DND-41 (cell line): ENCODE results near the gene ANKRD6.

Experiments
- ATAC-seq: fragments of 200-7000 bp; cut with Tn5 transposase; 3 replicates; pipeline ENCODE4 v1.9.1; 2021; ENCODE audit warnings: low read depth; ENCODE audit not compliant: insufficient read depth
- DNase-seq: peaks from one replicate; pipeline ENCODE4 v3.0.0-alpha.2; 2020
- H2AFZ ChIP-seq: 2 replicates; pipeline ENCODE4 v1.6.0; 2012; ENCODE audit warnings: low read depth, low read length
- H3K27ac ChIP-seq: 2 replicates; pipeline ENCODE4 v1.5.1; 2012; ENCODE audit warnings: low read length, inconsistent platforms
- H3K27me3 ChIP-seq: fragments of 200-600 bp; sonication (generic); 2 replicates; pipeline ENCODE4 v1.6.0; 2012; ENCODE audit warnings: low read length, mild to moderate bottlenecking, inconsistent platforms; ENCODE audit not compliant: insufficient read depth, poor library complexity
- H3K36me3 ChIP-seq: 2 replicates; pipeline ENCODE4 v1.5.1; 2012; ENCODE audit warnings: low read length, inconsistent platforms; ENCODE audit not compliant: insufficient read depth
- H3K4me1 ChIP-seq: 2 replicates; pipeline ENCODE4 v1.5.1; 2012; ENCODE audit warnings: mild to moderate bottlenecking, low read length; ENCODE audit not compliant: insufficient read depth
- H3K4me2 ChIP-seq: 2 replicates; pipeline ENCODE4 v1.6.0; 2012; ENCODE audit warnings: mild to moderate bottlenecking, moderate library complexity, low read length, inconsistent platforms; ENCODE audit not compliant: insufficient read depth
- H3K4me3 ChIP-seq, 2 experiments: fragments of 200-600 bp in 1 of 2; shearing (Covaris generic) in 1 of 2; 2 replicates each; pipeline ENCODE4 v1.5.1; 2012 to 2016; ENCODE audit warnings: inconsistent platforms in 2 of 2, low read length in 2 of 2, mild to moderate bottlenecking in 2 of 2, low read depth in 1 of 2, moderate library complexity in 1 of 2
- H3K79me2 ChIP-seq: 2 replicates; pipeline ENCODE4 v1.6.0; 2012; ENCODE audit warnings: low read length, inconsistent platforms; ENCODE audit not compliant: insufficient read depth
- H3K9ac ChIP-seq: 2 replicates; pipeline ENCODE4 v1.6.0; 2012; ENCODE audit warnings: low read depth, mild to moderate bottlenecking, inconsistent platforms, low read length, moderate library complexity
- H3K9me3 ChIP-seq: 2 replicates; pipeline ENCODE4 v1.5.1; 2012; ENCODE audit warnings: low read length, moderate library complexity, mild to moderate bottlenecking, inconsistent platforms; ENCODE audit not compliant: insufficient read depth, severe bottlenecking
- H4K20me1 ChIP-seq: 2 replicates; pipeline ENCODE4 v1.6.0; 2012; ENCODE audit warnings: low read length; ENCODE audit not compliant: insufficient read depth
- CTCF ChIP-seq: IDR thresholded peaks from 2 replicates; pipeline ENCODE4 v1.5.1; 2012; ENCODE audit warnings: borderline replicate concordance, low read length, moderate library complexity, mild to moderate bottlenecking; ENCODE audit not compliant: poor library complexity, severe bottlenecking; ENCODE audit errors: extremely low read depth
- EZH2 ChIP-seq: IDR thresholded peaks from 3 replicates; pipeline ENCODE4 v1.6.1; 2012; ENCODE audit warnings: borderline replicate concordance, low read depth, mild to moderate bottlenecking, moderate library complexity, low read length, inconsistent platforms; ENCODE audit not compliant: severe bottlenecking

Gene ANKRD6

DNA sequence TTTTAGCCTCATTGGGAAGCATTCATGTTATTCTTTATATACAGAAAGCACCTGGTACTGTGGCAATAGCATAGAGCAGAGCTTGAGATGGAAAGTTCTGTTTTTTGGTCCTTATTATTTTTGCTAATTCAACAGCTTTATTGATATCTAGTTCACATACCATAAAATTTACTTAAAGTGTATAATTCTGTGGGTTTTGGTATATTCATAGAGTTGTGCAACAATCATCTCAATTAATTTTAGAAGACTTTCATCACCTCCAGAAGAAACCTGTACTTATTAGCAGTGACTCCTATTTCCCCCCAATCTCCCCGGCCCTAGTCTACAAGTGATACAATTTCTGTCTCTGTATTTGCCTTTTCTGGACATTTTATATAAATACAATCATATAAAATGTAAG lies 77.4 kb downstream of the ANKRD6 start:
- ATAC-seq (no peak), DNase-seq (no peak)
- TF ChIP-seq EZH2 (no peak), CTCF (no peak)
- Histone ChIP-seq H3K36me3 (no peaks in the 10 kb centered on the region), H3K9me3 (no peaks in the 10 kb centered on the region), H4K20me1 (no peaks in the 10 kb centered on the region), H3K27me3 (no peaks in the 10 kb centered on the region), H2AFZ (no peak overlapping the region), H3K27ac (no peak overlapping the region), H3K4me1 (0 out of 2 replicates have a peak, but pooled peaks cover 4% of the 10 kb centered on the region), H3K4me3 (no peak overlapping the region), H3K9ac (no peak overlapping the region), H3K4me2 (no peak overlapping the region), H3K79me2 (no peaks in the 10 kb centered on the region)

DNA sequence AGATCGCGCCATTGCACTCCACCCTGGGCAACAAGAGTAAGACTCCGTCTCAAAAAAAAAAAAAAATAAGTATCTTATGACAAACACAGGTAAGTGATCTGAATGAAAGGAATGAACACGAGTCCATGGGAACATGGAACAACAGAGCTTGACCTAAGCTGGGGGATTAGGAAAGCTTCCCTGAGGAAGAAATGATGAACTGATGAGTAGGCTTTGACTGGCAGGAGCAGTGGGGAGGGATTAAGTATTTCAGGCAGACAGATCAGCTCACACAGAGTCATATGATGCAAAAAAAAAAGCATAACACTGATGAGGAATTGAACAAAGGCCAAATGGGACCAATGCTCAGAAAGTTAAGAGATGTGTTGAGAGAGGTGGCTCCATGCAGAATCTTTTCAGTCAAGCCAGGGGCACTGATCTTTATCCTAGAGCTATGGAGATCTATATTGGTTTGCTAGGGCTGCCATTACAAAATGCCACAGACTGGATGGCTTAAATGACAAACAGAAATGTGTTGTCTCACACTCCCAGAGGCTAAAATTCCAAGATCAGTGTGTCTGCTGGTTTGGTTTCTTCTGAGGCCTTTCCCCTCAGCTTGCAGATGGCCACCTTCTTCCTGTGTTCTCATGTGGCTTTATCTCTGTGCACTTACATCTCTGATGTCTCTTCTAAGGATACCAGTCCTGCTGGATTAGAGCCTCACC lies 85.6 kb downstream of the ANKRD6 start:
- H3K27ac ChIP-seq: no peak overlapping the region
- TF ChIP-seq CTCF (no peak), EZH2 (no peak)
- no peak overlapping the region for H2AFZ ChIP-seq
- no peaks in the 10 kb centered on the region for H3K9me3 ChIP-seq
- DNase-seq: no peak
- no peaks in the 10 kb centered on the region for H4K20me1 ChIP-seq
- H3K4me2 ChIP-seq: no peak overlapping the region
- H3K79me2 ChIP-seq: no peaks in the 10 kb centered on the region
- no peak overlapping the region for H3K4me3 ChIP-seq
- H3K9ac ChIP-seq: no peak overlapping the region
- H3K4me1 ChIP-seq: no peaks in the 10 kb centered on the region
- no peak for ATAC-seq
- no peaks in the 10 kb centered on the region for H3K36me3 ChIP-seq
- peaks cover 3% of the 10 kb centered on the region for H3K27me3 ChIP-seq

- H3K9me3 ChIP-seq: no peaks in the 10 kb centered on the region
- TF ChIP-seq EZH2 (no peak), CTCF (no peak)
Measured at GRCh38 chr6:89520736-89521135, 87.8 kb downstream of the ANKRD6 start.

More at GRCh38 chr6:89520736-89521135, 87.8 kb downstream of the ANKRD6 start:
- Histone ChIP-seq H3K4me1 (no peaks in the 10 kb centered on the region), H3K27ac (no peak overlapping the region), H3K4me2 (no peak overlapping the region), H3K27me3 (peaks cover 3% of the 10 kb centered on the region), H4K20me1 (no peaks in the 10 kb centered on the region), H3K4me3 (no peak overlapping the region), H3K79me2 (no peaks in the 10 kb centered on the region), H3K9ac (no peak overlapping the region), H3K36me3 (no peaks in the 10 kb centered on the region), H2AFZ (no peak overlapping the region)
- DNase-seq: no peak
- no peak for ATAC-seq
